NCI-H345 treated with DMSO at 0.1 percent for 48 hours (cell line): ENCODE measurements around the gene LITAFD.
"Not testable (repeated sequence)": the region's sequence is repeated elsewhere in the genome, so short reads cannot be mapped to it uniquely, and the experiment has no call there.

Source experiments
- DNase-seq: peaks from one replicate; lab custom pipeline; 2025; ENCODE audit not compliant: unreplicated experiment; lab: John Stamatoyannopoulos, UW

LITAFD gene

GRCh38 chr16:8882041-8882617 lies at the start of gene LITAFD:
TSS of gene LITAFD (plus strand) at chr16:8882351. CDS start at chr16:8884356, 2,005 bp downstream.
- DNase-seq, result no peak

GRCh38 chr16:8832717-8833105 lies 49.4 kb upstream of the LITAFD start:
- no peak for DNase-seq

GRCh38 chr16:8836797-8837196 lies 45.4 kb upstream of the LITAFD start:
- DNase-seq, result not testable (repeated sequence)

- DNase-seq, result not testable (repeated sequence)
Observed at GRCh38 chr16:8837594-8837993, 44.6 kb upstream of the LITAFD start.

GRCh38 chr16:8842016-8842415 lies 40.1 kb upstream of the LITAFD start:
- DNase-seq, result not testable (repeated sequence)

DNA sequence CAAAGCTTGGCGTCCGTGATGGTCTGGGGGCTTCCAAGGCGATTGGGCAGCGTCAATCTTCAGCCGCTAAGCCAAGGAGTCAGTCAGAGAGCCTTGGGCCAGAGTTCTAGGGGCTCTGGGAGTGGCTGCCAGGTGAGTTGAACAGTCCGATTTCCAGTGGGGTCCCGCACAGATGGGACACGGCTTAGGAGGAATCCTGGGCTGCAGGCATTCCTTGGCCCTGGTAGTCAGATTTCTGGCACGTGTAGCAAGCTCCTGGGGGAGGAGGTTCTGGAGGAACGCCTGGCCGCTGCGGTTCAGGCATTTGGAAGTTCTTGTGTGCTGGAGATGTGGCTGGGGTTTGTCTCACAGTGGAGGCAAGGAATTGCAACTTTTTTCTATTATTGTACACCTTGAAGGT lies 38.9 kb upstream of the LITAFD start:
- DNase-seq, result not testable (repeated sequence)

GRCh38 chr16:8845699-8846298 lies 36.4 kb upstream of the LITAFD start:
- DNase-seq, result no peak

DNA sequence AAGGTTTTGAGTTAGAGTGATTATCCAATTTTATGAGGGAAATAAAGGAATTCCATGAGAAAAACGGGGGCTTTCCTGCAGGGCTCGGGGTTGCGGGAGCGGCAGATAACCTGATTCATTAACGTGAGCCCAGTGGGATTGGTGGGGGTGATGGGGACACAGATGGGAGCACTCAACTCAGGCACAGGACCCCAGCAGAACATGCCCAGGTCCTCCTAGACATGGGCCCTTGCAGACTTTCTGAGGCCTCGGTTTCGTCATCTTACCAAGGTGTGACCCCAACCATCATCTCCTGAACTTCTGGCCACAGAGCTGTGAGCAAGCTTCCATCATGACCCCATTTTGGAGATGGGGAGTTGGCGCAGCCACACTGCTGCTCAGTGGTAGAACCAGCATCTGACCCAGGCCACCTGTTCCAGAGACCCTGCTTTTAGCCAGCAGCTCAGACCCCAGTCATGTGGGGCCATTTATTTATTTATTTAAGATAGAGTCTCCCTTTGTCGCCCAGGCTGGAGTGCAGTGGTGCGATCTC lies 35.7 kb upstream of the LITAFD start:
- no peak for DNase-seq

DNA sequence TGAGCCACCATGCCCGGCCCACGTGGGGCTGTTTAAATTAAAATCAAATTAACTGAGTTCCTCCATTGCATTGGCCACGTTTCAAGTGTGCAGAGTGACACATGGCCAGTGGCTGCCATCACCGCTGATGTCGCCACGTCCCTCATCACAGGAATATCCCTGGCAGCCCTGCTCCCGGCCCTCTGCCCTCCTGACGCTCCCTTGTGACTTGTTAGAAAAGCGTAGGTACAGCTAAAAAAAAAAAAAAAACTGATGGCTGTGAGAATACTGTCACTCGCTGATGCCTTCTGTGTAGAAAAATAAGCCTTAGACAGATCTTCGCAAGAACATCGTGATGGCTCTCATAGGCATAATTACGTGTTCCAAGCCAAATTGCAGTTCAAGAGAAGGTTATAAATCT lies 35.0 kb upstream of the LITAFD start:
- no peak for DNase-seq

GRCh38 chr16:8847623-8848022 lies 34.5 kb upstream of the LITAFD start:
- no peak for DNase-seq

DNA sequence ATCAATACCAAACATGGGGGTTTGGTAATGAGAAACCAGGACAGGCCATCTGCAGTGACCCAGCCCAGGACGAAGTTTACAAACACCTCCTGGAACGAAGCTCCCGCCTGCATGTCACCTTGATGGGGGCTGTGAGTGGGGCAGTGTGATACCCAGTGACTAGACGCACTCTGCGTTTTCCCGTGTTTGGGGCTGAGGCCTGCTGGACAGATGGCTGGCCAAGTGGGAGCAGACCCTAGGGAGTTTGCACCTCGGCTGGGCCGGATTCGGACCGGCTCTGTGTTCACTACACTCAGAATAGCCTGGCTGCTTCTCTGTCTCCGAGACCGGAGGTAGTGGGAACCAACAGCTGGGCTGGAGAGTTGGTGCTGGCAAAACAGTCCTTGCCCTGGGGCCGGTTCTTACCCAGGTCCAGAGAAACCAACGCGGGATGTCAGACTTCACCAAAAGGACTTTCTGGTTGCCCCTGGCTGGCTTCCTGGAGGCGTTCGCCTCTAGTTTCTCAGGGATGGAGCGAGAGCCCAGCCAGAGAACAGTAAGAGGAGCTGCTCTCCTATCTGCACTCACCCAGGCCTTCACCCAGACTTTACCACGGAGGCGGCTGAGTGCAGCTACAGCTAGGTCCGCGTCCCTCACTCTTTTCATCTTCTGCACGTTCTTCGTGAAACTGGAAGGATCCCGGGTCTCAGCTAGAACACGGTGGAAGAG lies 33.8 kb upstream of the LITAFD start:
- DNase-seq, result no peak

DNA sequence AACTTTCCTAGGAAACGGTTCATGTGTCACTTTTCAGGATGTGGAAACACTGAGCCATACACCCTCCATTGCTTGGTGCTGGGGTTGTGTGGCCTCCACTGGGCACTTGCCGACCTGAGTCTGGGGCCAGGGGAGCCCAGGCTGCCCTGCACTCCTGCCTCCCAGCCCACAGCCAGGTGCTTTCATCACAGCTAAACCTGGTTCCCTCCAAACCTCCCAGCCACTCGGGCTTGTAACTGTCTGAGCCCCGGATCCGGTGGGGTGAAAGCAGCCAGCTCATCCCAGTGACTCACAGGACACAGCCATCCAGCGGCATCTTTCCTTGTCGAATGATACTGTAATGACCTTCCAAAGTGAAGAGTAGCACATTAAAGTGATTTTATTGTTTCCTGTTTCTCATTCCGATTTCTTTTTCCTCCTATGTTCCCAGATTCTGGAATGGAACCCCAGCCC lies 33.2 kb upstream of the LITAFD start:
- DNase-seq, result no peak

GRCh38 chr16:8849411-8850011 lies 32.6 kb upstream of the LITAFD start:
- no peak for DNase-seq

DNA sequence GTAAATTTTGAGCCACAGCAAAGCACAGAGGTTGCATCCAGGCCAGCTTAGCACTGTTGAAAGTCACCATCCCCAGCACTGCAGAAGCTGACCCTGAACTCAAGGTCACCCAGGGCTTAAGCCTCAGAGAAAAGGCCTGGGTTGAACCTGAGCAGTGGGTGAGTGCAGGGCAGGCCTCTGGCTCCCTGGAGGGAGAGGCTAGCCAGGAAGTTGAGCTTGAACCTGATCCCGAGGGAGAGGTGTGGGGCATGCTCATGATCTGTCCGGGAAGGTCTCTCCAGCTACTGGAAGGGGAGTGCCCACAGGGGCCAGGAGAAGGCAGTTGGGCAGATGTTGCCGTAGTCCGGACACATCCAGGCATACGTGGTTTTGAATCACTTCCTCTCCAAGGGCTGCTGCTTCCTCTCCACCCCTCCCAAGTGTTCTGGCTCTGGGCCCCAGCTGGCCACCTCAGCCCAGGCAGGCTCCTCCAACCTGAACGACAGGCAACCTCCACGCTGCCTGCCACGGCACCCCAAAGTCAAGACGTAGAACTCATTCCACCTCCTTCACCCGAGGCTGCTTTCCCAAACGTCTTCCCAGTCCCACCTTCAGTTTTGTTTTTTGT lies 31.8 kb upstream of the LITAFD start:
- no peak for DNase-seq

DNA sequence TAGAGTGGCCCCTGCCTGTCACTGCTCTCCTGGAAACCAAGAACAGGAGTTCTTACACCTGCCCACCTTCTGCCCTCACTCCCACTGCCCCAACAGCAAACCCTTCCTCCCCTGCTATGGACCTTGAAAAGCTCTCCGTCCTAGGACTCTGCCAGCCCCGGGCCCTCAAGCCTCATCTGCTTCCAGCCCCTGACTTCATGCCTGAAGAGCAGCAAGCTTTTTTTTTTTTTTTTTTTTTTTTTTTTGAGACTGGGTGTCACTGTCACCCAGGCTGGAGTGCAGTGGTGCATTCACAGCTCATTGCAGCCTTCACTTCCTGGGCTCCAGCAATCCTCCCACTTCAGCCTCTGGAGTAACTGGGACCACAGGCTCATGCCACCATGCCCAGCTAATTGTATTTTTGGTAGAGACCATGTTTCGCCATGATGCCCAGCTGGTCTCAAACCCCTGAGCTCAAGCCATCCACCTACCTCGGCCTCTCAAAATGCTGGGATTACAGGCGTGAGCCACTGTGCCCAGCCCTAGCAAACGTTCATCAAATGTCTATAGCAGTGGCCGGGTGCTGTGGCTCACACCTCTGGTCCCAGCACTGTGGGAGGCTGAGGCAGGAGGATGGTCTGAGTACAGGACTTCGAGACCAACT lies 30.3 kb upstream of the LITAFD start:
- no peak for DNase-seq

GRCh38 chr16:8852534-8852933 lies 29.6 kb upstream of the LITAFD start:
- no peak for DNase-seq

DNA sequence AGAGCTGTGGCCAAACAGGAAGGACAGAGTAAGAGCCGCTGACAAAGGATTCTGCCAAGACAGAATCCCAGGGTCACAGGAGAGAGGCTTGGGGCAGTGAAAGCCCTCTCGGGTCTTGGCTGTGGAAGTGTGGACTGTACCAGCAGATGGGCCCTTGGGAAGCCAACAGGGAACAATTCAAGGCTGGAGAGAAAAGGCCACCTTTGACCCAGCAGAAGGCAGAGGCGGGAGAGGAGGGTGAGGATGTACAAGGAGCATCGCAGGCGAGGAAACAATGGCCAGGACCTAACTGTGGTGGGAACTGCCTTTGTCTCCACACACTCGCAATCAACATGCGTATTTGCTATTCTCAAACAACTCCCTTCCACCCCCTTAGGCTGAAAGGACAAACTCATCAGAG lies 29.0 kb upstream of the LITAFD start:
- DNase-seq, result no peak

DNA sequence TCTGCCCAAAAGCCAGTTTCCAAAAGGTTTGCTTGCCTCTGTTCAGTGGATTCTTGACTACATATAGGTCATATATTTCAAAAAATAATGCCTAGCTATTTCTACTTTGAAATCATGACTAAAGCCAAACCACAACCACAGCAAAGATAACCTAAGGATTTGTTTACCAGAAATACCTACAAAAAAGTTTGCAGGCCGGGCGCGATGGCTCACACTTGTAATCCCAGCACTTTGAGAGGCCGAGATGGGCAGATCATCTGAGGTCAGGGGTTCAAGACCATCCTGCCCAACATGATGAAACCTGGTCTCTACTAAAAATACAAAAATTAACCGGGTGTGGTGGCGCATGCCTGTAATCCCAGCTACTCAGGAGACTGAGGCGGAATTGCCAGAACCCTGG lies 28.5 kb upstream of the LITAFD start:
- DNase-seq, result no peak

DNA sequence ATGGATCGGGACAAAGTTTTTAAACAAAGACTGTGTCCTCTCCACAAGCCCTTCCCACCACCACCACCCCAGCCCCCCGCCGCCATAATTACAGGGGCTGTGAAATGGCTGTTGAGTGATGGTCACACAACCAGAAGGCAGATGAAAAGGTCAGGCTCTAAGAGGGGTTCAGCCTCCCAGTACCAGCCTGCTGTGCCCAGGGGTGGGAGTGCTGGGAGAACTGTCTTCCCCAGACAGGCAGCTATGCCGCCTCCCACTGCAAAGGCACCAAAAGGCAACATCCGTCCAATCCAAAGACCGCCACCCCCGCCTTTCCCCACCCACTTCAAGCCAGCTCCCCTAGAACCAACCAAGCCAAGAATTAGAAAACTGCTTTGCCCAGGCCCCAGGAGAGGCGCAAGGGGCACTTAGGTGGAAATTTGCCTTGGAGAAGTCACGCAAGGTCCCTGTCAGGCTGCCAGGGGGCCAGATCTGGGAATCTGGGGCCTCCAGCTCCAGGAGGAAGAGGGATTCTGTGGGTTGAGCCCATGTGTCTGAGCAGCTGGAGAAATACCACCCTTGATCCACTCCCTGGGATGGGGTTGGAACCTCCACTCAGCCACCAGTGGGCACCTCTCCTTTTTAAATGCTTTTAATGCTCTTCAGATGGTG lies 27.7 kb upstream of the LITAFD start:
- no peak for DNase-seq

DNA sequence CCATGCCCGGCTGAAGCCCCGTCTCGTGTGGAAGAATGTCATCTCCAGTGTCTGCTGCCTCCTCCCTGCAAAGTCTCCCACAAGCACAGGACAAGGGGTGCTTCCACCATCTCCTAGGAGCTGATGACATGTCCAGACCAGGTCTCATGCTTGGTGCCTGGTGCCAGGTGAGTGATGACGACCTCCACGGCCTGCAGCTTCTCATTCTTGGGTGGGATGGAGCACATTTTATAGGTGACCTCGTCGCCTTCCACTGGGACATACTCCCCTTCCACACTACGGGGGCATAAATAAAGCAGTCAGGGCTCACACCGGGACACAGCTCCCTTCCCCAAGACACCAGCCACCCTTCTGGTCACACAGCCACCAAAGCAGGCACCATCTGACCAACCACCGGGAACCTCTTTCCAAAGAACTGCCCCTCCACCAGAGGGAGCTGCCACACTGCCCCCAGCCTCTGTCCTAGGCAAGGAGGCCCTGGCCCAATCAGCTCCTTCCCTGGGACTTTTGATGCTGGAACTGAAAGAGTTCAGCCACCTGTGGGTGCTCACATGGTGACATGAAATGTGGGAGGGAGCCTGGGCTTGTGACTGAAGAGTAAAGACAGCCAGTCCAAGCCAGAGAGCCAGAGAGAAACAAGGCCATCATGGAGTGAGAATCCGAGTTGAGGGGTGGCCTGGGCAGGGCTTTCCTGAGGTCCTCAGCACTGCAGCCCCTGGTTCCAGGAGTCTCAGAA lies 26.9 kb upstream of the LITAFD start:
- no peak for DNase-seq
